EH (cell line): ENCODE data around the gene RABEP1.
A peak's percentile ranks its signal among the peaks of the same experiment; 100 is the strongest.

Experiments used
- DNase-seq: peaks from one replicate; pipeline ENCODE4 v3.0.0-alpha.2; 2015; ENCODE audit warnings: low read depth

Gene RABEP1

DNA sequence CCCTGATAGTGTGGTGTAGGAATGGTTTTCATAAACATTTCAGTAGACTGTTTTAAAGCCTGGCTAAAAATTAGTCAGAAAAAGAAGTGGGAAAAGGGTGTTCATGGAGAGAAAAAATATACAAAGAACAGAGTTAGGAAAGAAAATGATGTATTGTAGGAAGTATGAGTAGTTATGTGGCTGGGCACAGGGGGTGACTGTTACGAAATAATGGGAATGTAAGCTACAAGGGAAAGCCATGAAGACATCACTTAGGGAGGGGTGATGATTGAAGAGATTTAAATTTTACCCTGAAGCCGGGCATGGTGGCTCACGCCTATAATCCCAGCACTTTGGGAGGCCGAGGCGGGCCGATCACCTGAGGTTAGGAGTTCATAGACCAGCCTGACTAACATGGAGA, 82.1 kb downstream of the RABEP1 start:
- DNase-seq = peak; percentile 67

DNA sequence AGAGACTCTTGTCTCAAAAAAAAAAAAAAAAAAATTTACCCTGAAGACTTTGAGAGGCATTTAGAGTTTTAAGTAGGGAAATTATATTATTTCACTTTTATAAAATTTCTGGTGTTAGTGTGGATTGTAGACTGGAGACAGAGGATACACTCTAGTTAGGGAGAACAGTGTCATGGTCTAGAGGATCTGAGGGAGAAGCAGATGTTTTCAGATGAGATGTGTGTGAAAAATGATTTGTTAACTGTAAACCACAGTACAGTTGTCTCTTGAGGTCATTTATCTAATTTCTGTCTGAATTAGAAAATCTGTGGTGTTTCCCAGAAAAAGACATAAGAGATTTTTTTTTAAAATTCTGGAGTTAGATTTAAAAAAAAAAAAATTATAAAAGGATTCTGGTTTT, 82.6 kb downstream of the RABEP1 start:
- no peak for DNase-seq

- no peak for DNase-seq
Measured at GRCh38 chr17:5365831-5366230, 83.7 kb downstream of the RABEP1 start.

DNA sequence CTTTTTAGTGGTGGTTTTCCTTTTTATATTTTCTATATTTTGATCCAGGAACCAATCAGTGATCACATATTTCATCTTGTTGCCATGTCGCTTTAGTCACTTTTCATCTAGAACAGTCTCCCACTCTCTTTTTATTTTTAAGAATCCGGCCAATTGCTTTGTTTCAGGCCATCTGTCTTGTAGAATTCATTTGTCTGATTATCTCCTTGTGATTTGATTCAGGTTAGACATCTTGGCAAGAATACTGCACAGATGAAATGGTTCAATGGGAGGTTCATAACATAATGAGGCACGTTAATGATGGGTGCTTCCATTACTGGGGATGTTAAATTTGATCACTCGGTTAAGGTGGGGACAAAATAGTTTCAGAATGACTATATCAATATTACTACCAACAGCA, 88.3 kb downstream of the RABEP1 start:
- DNase-seq = no peak

DNA sequence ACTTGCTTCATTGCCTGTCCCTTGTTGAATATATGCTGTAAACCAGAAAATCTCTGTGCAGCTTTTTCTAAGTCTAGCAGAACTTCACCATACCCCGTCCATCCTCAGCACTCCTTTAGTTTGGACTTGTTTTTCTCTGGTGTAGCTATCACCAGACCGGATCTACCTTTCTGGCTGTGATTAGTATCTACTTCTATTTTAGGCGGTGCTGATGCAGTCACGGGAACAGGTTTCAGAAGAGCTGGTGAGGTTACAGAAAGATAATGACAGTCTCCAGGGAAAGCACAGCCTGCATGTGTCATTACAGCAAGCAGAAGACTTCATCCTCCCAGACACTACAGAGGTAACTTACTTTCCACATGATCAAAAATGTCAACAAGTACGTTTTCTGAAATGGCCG, 91.0 kb downstream of the RABEP1 start:
- DNase-seq = no peak

- no peak for DNase-seq
Measured at GRCh38 chr17:5378566-5379207, 96.6 kb downstream of the RABEP1 start.

- DNase-seq = no peak
Measured at GRCh38 chr17:5379351-5380107, 97.4 kb downstream of the RABEP1 start.

GRCh38 chr17:5380491-5381135, 98.5 kb downstream of the RABEP1 start:
- no peak for DNase-seq

GRCh38 chr17:5381542-5381941, 99.5 kb downstream of the RABEP1 start:
- peak; percentile 6 for DNase-seq

- no peak for DNase-seq
Measured at GRCh38 chr17:5391678-5392077, 109.6 kb downstream of the RABEP1 start.

DNA sequence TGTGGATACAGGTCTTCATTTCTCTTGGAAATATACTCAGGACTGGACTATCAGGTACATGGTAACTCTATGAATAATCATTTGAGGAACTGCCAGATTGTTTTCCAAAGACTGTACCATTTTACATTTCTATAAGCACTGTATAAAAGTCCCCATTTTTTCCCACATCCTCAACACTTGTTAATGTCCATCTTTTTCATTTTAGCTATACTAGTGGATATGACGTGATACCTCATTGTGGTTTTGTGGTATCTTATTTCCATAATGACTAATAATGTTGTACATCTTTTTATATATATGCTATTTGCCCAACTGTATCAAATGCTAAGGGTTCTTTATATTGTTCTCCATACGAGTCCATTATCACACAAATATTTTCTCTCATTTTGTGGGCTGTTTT, 114.5 kb downstream of the RABEP1 start:
- DNase-seq = no peak

GRCh38 chr17:5399767-5400166, 117.7 kb downstream of the RABEP1 start:
- DNase-seq = no peak

DNA sequence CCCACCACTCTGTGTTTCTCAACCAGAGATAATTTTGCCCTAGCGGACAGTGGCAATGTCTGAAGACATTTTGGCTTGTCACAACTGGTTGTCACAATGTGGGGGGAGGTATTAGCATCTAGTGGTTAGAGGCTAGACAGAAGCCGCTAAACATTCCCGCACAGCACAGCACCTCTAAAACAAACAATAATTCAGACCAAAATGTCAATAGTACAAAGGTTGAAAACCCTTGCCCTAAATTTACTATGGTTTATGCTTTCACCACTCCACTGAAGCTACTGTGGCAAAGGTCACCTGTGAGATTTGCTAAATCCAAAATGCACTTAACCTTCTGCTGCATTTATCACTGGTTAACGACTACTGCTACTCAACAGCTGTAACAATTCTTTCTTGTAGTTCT, 123.3 kb downstream of the RABEP1 start:
- DNase-seq = no peak

- no peak for DNase-seq
Measured at GRCh38 chr17:5408186-5408585, 126.1 kb downstream of the RABEP1 start.

- no peak for DNase-seq
Measured at GRCh38 chr17:5410594-5411272, 128.6 kb downstream of the RABEP1 start.

DNA sequence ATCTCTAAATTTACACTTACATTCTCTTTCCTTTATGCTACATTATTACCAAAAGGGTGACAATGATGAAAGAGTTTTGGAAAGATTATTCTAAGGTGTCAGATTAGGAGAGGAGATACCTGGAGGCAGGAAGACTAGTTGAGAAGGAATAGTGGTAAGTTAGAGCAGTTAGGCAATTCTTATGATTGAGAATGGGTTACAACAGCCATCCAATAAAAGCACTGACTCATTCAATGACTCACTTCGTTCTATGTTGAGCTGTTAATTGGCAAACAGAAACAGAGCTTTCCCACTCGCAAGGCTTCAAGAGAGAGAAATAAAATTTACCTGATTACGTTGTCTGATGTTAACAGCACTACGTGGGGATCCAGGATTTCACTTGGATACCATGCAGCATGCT, 131.6 kb downstream of the RABEP1 start:
- DNase-seq = peak; percentile 93

- DNase-seq = no peak
Measured at GRCh38 chr17:5416901-5417300, 134.8 kb downstream of the RABEP1 start.

GRCh38 chr17:5418858-5419355, 136.8 kb downstream of the RABEP1 start:
- peak; percentile 41 for DNase-seq

- DNase-seq = peak; percentile 97
Measured at GRCh38 chr17:5419356-5419958, 137.4 kb downstream of the RABEP1 start, which contains the start of gene NUP88. NUP88 (minus strand) TSS chr17:5419662; CDS start chr17:5419650, 12 bp downstream.

DNA sequence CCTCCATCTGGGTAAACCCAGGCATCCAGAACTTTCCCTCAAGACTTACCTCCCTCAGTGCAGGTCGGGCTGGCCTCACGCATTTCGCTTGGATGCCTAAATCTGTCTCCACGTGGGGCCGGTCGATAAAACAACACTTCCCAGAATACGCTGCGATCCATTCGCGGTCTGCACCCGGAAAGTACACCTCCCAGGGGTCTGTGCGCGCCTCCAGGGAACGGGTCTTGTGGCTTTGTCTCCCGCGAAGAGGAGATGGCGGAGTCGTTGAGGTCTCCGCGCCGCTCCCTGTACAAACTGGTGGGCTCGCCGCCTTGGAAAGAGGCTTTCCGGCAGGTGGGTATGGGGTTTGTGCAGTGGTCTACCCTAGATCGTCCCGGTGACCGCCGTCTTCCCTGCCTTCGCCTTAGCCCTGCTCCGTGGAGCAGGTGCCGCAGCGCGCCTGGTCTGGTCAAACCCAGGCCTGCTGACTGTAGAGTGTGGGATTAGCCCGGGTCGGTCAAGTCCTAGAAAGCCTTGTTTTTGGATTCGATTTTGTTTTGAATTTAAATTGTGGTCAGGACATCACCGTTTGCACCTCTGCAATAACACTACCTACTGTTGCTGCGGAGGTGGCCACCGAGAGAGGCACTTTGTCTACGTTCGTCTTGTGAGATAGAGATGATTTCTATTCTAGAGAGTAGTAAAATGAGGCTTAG, 138.0 kb downstream of the RABEP1 start, which contains the start of gene RPAIN:
RPAIN (plus strand) TSS at position 224 of the 695 bp plus-strand sequence; CDS start at position 253, 29 bp downstream.
- DNase-seq = peak; percentile 85

GRCh38 chr17:5422505-5422904, 140.4 kb downstream of the RABEP1 start:
- DNase-seq = peak; percentile 88
